Colonic mucosa (tissue), 4 donors: ENCODE data around the gene CENPV. TPM values are rescaled to one million over a fixed set of nuclear protein-coding genes. Genes with fewer than 3 reads are reported as not detected.
"Not testable (repeated sequence)": the region's sequence is repeated elsewhere in the genome, so short reads cannot be mapped to it uniquely, and the experiment has no call there.

Experiments
- DNase-seq: peaks from one replicate; pipeline ENCODE4 v3.0.0-alpha.2; 2020
- H3K27ac ChIP-seq: fragments of 200-600 bp; one replicate; pipeline ENCODE4 v1.8.0; 2021
- H3K27me3 ChIP-seq: fragments of 200-600 bp; one replicate; pipeline ENCODE4 v1.8.0; 2021
- H3K36me3 ChIP-seq: fragments of 200-600 bp; one replicate; pipeline ENCODE4 v1.8.0; 2021
- H3K4me1 ChIP-seq: fragments of 200-600 bp; one replicate; pipeline ENCODE4 v1.8.0; 2021; ENCODE audit warnings: mild to moderate bottlenecking
- H3K4me3 ChIP-seq: fragments of 200-600 bp; one replicate; pipeline ENCODE4 v1.8.0; 2021
- H3K9ac ChIP-seq, 2 donors: one replicate each; pipeline ENCODE4 v1.7.0; 2013; ENCODE audit warnings: control low read depth in 2 of 2, low read depth in 2 of 2, low read length in 2 of 2
- H3K9me3 ChIP-seq: fragments of 200-600 bp; one replicate; pipeline ENCODE4 v1.8.0; 2021
- intact Hi-C: fragments of 100-400 bp; cut with DNase I; formaldehyde crosslinking; loops from one replicate; pipeline ENCODE4 v1.14.1; 2022
- total RNA-seq, 2 donors: library from RNA; stranded (reverse); fragmentation: NEBNext Ultra II Directional in 1 of 2; extraction: Animal tissue kit (Norgen Biotek cat#: 25700) in 1 of 2; gene quantifications; one replicate each; pipeline ENCODE4 v1.2.1, GENCODE V29; 2021
- TF ChIP-seq, protein P1 (sequence below): fragments of 200-600 bp; IDR thresholded peaks from one replicate; pipeline ENCODE4 v1.8.0; 2022; ENCODE audit warnings: antibody characterized with exemption, mild to moderate bottlenecking
- donor health status: healthy.
- donor health status: DM: no; HTN: no; CAD: no.
- donor health status: DM: no; HTN: no; CAD: no.

The CENPV gene
- total RNA-seq, 2 donors from 2014 or later: 60.6 to 77.4 TPM

DNA sequence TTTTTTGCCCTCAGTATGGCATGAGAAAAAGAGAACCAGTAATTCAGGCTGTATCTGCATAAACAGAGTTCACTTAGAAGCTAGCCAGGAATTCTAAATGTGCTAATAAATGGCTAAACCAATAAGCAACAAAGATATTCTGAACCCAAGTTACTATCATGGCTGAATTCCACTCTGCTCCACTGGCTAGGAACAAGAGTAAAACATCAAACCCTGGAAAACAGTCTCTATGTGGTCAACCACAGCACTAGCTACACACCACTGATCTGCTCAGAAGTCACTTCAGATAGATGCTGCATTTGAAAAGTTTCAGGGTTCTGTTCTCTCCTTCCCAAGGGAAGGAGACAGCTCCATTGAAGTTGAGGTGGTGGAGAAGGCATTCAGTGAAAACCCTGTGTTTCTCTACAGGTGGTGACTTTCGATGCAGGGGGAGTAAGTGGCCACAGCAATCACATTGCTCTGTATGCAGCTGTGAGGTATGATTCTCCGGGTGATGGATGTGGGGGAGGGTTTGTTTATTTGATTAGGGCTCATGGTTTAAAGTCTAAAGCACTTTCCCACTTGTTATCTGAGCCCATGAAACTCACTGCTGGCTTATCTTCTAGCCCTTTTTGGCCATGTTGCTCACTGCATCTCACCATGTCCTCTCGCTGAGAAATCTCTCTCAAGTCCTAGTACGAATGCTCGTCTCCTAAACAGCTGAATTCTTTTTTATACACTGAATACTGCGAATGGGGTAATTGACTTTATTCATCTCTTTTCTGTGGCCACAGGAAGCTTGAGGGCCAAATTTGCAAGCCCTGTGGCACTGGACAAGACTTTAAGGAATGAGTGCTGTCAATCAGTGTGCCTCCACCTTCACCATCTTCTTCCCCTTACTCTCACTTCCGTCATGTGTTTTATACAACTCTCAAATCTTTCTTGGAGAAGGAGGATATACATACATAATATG, 39.9 kb downstream of the CENPV start:
- intact Hi-C loops: no loop called here
- no peaks in the 10 kb centered on the region for H3K36me3 ChIP-seq
- peak overlapping the region in 1 of 2 donors; percentile 40 for H3K9ac ChIP-seq

GRCh38 chr17:16312061-16312460, 41.2 kb downstream of the CENPV start:
- H3K9me3 ChIP-seq, H3K27me3 ChIP-seq, intact Hi-C loops, H3K9ac ChIP-seq, H3K4me3 ChIP-seq, H3K4me1 ChIP-seq, H3K36me3 ChIP-seq, DNase-seq, H3K27ac ChIP-seq: not testable (repeated sequence)

More for the DNA sequence above, 39.9 kb downstream of the CENPV start:
- H3K4me1 ChIP-seq: no peaks in the 10 kb centered on the region
- no peak for DNase-seq
- no peaks in the 10 kb centered on the region for H3K27me3 ChIP-seq
- TF ChIP-seq, protein P1, sequence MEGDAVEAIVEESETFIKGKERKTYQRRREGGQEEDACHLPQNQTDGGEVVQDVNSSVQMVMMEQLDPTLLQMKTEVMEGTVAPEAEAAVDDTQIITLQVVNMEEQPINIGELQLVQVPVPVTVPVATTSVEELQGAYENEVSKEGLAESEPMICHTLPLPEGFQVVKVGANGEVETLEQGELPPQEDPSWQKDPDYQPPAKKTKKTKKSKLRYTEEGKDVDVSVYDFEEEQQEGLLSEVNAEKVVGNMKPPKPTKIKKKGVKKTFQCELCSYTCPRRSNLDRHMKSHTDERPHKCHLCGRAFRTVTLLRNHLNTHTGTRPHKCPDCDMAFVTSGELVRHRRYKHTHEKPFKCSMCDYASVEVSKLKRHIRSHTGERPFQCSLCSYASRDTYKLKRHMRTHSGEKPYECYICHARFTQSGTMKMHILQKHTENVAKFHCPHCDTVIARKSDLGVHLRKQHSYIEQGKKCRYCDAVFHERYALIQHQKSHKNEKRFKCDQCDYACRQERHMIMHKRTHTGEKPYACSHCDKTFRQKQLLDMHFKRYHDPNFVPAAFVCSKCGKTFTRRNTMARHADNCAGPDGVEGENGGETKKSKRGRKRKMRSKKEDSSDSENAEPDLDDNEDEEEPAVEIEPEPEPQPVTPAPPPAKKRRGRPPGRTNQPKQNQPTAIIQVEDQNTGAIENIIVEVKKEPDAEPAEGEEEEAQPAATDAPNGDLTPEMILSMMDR: no peak
- H3K27ac ChIP-seq: peak overlapping the region; percentile 17
- no peak overlapping the region for H3K4me3 ChIP-seq
- no peaks in the 10 kb centered on the region for H3K9me3 ChIP-seq

DNA sequence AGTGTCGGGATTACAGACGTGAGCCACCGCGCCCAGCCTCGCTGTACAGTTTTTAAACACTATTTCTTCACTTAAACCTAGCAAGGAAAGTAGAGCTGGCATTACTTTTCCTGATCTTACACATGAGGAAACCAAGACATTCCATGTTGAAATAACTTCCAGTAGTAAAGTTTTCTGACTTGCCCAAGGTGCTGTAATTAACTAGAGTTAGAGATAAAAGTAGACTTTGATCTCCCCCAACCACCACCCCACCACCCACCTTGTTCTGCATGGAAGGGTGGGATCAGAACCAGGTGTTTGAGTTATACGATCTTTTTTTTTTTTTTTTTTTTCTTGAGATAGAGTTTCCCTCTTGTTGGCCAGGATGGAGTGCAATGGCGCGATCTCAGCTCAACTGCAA, 47.1 kb downstream of the CENPV start:
- TF ChIP-seq, protein P1: no peak
- Histone ChIP-seq H3K9me3 (no peaks in the 10 kb centered on the region), H3K27ac (no peak overlapping the region), H3K36me3 (no peaks in the 10 kb centered on the region), H3K9ac (no peak overlapping the region), H3K4me1 (no peaks in the 10 kb centered on the region), H3K27me3 (no peaks in the 10 kb centered on the region), H3K4me3 (no peak overlapping the region)
- intact Hi-C loops: no loop called here
- DNase-seq: no peak

- no peaks in the 10 kb centered on the region for H3K4me1 ChIP-seq
- H3K9ac ChIP-seq: no peak overlapping the region
- H3K27me3 ChIP-seq: no peaks in the 10 kb centered on the region
- DNase-seq: no peak
- H3K4me3 ChIP-seq: no peak overlapping the region
- TF ChIP-seq, protein P1: no peak
- H3K36me3 ChIP-seq: no peaks in the 10 kb centered on the region
- no peak overlapping the region for H3K27ac ChIP-seq
- intact Hi-C loops: no loop called here
- no peaks in the 10 kb centered on the region for H3K9me3 ChIP-seq
Observed at GRCh38 chr17:16304830-16305229, 48.4 kb downstream of the CENPV start.

- H3K36me3 ChIP-seq: no peaks in the 10 kb centered on the region
Observed at GRCh38 chr17:16302856-16303255, 50.4 kb downstream of the CENPV start.

More at GRCh38 chr17:16302856-16303255, 50.4 kb downstream of the CENPV start:
- H3K27ac ChIP-seq: no peak overlapping the region
- H3K4me3 ChIP-seq: no peak overlapping the region
- H3K9ac ChIP-seq: no peak overlapping the region
- intact Hi-C loops: no loop called here
- peaks cover 6% of the 10 kb centered on the region for H3K4me1 ChIP-seq
- TF ChIP-seq, protein P1: no peak
- no peak for DNase-seq
- H3K27me3 ChIP-seq: no peaks in the 10 kb centered on the region
- no peaks in the 10 kb centered on the region for H3K9me3 ChIP-seq
